Upper lobe of left lung (tissue), 4 donors: Measurements from ENCODE around the gene FRAS1.

ENCODE experiments used
- EP300 ChIP-seq, 4 donors: sonication (generic); formaldehyde crosslinking; IDR thresholded peaks; one replicate each; pipeline ENCODE4 v1.5.1; 2017; ENCODE audit warnings: antibody characterized with exemption in 4 of 4, control low read depth in 2 of 4
- POLR2A ChIP-seq, 4 donors: fragments of 450-650 bp; IDR thresholded peaks; one replicate each; pipeline ENCODE4 v1.5.1; 2016 to 2017; ENCODE audit warnings: antibody characterized with exemption in 4 of 4, mild to moderate bottlenecking in 2 of 4
- POLR2AphosphoS5 ChIP-seq, 2 donors: sonication (generic); formaldehyde crosslinking; IDR thresholded peaks; one replicate each; pipeline ENCODE4 v1.5.1; 2017; ENCODE audit warnings: antibody characterized with exemption in 2 of 2
- TF ChIP-seq, protein P1 (sequence below), 6 experiments: fragments of 450-650 bp in 4 of 6; fragments of 200-600 bp in 2 of 6; sonication (generic) in 2 of 6; IDR thresholded peaks; one replicate each; pipeline ENCODE4 v1.5.1; 2016 to 2019; ENCODE audit warnings: antibody characterized with exemption in 6 of 6

DNA sequence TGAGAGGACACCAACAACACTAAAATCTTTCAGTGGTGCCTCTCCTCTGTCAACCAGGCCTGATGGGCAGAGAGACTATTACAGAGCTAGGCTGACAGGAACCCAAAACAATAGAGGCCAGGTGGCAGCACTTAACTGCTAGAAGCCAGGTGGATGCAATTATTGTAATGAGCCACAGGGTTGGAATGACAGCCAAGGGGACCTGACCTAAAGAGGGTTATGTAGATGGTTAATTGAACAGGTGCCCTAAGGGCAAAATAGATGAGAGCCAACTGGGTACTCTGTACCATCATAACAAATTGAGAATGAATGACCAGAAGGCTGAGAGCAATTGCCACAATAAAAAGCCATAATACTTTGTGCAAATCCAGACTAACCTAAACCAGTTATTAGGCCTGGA is 24.7 kb upstream of the FRAS1 start:
- TF ChIP-seq, protein P1, sequence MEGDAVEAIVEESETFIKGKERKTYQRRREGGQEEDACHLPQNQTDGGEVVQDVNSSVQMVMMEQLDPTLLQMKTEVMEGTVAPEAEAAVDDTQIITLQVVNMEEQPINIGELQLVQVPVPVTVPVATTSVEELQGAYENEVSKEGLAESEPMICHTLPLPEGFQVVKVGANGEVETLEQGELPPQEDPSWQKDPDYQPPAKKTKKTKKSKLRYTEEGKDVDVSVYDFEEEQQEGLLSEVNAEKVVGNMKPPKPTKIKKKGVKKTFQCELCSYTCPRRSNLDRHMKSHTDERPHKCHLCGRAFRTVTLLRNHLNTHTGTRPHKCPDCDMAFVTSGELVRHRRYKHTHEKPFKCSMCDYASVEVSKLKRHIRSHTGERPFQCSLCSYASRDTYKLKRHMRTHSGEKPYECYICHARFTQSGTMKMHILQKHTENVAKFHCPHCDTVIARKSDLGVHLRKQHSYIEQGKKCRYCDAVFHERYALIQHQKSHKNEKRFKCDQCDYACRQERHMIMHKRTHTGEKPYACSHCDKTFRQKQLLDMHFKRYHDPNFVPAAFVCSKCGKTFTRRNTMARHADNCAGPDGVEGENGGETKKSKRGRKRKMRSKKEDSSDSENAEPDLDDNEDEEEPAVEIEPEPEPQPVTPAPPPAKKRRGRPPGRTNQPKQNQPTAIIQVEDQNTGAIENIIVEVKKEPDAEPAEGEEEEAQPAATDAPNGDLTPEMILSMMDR (IDR thresholded peaks at IDR 0.05): no peak
- TF ChIP-seq POLR2AphosphoS5 (IDR thresholded peaks at IDR 0.05) (no peak), POLR2A (IDR thresholded peaks at IDR 0.05) (no peak), EP300 (IDR thresholded peaks at IDR 0.05) (no peak)
